Large intestine (tissue), 3 donors: ENCODE results near the gene DOHH. TPM values are rescaled to one million over a fixed set of nuclear protein-coding genes. Genes with fewer than 3 reads are reported as not detected.

Source experiments
- DNase-seq, 2 donors: peaks; one replicate each; pipeline versions ENCODE4 v3.0.0 to v3.0.0-alpha.2; 2013
- H3K27ac ChIP-seq: one replicate; pipeline ENCODE4 v1.5.1; 2013; ENCODE audit warnings: low read length
- H3K27me3 ChIP-seq: 2 replicates; pipeline ENCODE4 v1.6.1; 2013; ENCODE audit warnings: low read length; ENCODE audit not compliant: control insufficient read depth, insufficient read depth
- H3K36me3 ChIP-seq: 2 replicates; pipeline ENCODE4 v1.6.1; 2013; ENCODE audit warnings: low read length; ENCODE audit not compliant: control insufficient read depth, insufficient read depth
- H3K4me1 ChIP-seq: one replicate; pipeline ENCODE4 v1.6.1; 2013; ENCODE audit warnings: low read length; ENCODE audit not compliant: control insufficient read depth, insufficient read depth
- H3K4me3 ChIP-seq: one replicate; pipeline ENCODE4 v1.5.1; 2013; ENCODE audit warnings: low read length
- H3K9me3 ChIP-seq: one replicate; pipeline ENCODE4 v1.6.1; 2013; ENCODE audit warnings: mild to moderate bottlenecking, low read depth, low read length, moderate library complexity; ENCODE audit not compliant: control insufficient read depth
- WGBS: methylation state at CpG from one replicate; pipeline ENCODE4 v1.1.5; 2013; ENCODE audit warnings: low lambda C conversion rate; ENCODE audit not compliant: insufficient coverage; 5-methylcytosine and 5-hydroxymethylcytosine counted together
- polyA plus RNA-seq: library from polyadenylated mRNA; unstranded; fragments of 120-200 nt; gene quantifications from one replicate; pipeline ENCODE4 v1.2.1, GENCODE V29; 2013

The DOHH gene
- polyA plus RNA-seq, 1 donor, result 12.1 TPM

DNA sequence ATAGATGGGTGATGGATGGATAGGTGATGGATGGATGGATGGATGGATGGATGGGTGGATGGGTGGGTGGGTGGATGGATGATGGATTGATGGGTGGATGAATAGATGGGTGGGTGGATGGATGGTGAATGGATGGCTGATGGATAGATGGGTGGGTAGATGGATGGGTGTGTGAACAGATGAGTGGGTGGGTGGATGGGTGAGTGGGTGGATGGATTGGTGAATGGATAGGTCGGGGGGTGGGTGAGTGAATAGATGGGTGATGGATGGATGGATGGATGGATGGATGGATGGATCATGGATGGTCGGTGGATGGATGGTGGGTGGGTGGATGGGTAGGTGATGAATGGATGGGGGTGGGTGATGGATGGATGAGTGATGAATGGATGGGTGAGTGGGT lies 23.6 kb downstream of the DOHH start:
- H3K36me3 ChIP-seq, result peaks cover 31% of the 10 kb centered on the region
- DNase-seq, result no peak
- WGBS, result 100% methylated on average over 1 of the region's 2 CpGs
- H3K4me1 ChIP-seq, result peaks cover 53% of the 10 kb centered on the region
- no peak overlapping the region for H3K27ac ChIP-seq
- peaks cover 2% of the 10 kb centered on the region for H3K9me3 ChIP-seq
- H3K4me3 ChIP-seq, result no peak overlapping the region
- peaks cover 2% of the 10 kb centered on the region for H3K27me3 ChIP-seq

GRCh38 chr19:3475449-3475848 lies 25.0 kb downstream of the DOHH start:
- Histone ChIP-seq H3K36me3 (peaks cover 31% of the 10 kb centered on the region), H3K4me3 (no peak overlapping the region), H3K4me1 (peaks cover 40% of the 10 kb centered on the region), H3K27me3 (no peaks in the 10 kb centered on the region), H3K9me3 (peaks cover 2% of the 10 kb centered on the region), H3K27ac (peak overlapping the region; percentile 85)
- WGBS, result 91% methylated on average over 4 of the region's 4 CpGs
- no peak for DNase-seq

DNA sequence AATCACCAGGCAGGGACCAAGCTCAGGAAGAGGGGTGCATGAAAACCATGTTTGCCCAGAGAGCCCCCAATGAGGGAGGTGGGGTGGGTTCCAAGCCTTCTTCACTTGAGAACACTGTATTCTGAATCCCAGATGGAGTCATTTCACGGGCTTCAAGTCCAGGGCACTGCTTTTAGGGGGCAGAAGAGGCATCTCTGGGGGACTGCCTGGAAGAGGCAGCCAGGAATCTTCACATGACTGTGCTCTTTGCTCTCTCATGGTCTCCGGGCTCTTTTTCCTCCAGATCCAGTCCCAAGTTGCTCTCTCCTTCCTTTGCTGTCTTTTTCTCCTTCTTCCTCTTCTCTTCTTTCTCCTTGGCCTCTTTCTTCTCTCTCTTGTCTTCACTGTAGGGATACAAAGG lies 25.9 kb downstream of the DOHH start:
- no peak for DNase-seq
- H3K27me3 ChIP-seq, result no peaks in the 10 kb centered on the region
- H3K9me3 ChIP-seq, result peaks cover 2% of the 10 kb centered on the region
- H3K27ac ChIP-seq, result peak overlapping the region; percentile 85
- H3K4me3 ChIP-seq, result no peak overlapping the region
- H3K4me1 ChIP-seq, result peaks cover 40% of the 10 kb centered on the region
- no CpG with 5 or more reads among the region's 2 CpGs for WGBS
- peaks cover 31% of the 10 kb centered on the region for H3K36me3 ChIP-seq

DNA sequence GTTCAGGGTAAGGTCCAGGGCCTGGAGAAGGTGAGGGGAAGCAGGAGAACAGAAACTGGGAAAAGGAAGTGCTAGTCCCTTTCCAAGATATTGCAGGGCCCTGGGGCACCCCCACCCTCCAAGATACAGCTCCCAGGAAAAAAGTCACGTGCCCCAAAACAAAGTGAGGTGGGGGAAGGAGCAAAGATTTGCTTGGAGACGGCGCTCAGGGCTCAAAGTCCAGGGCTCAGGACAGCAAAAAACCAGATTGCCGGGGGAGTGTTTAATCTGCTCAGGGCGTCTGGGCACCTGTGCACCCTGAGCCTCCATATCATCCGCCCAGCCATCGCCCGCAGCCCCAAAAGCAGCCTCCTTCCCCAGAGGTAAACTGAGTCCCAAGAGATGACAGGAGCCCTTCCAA lies 26.5 kb downstream of the DOHH start:
- H3K4me1 ChIP-seq, result peaks cover 39% of the 10 kb centered on the region
- H3K36me3 ChIP-seq, result peaks cover 31% of the 10 kb centered on the region
- peak overlapping the region; percentile 85 for H3K27ac ChIP-seq
- no peak overlapping the region for H3K4me3 ChIP-seq
- WGBS, result no CpG with 5 or more reads among the region's 8 CpGs
- H3K27me3 ChIP-seq, result no peaks in the 10 kb centered on the region
- H3K9me3 ChIP-seq, result peaks cover 2% of the 10 kb centered on the region
- DNase-seq, result peak; percentile 91 to 98

DNA sequence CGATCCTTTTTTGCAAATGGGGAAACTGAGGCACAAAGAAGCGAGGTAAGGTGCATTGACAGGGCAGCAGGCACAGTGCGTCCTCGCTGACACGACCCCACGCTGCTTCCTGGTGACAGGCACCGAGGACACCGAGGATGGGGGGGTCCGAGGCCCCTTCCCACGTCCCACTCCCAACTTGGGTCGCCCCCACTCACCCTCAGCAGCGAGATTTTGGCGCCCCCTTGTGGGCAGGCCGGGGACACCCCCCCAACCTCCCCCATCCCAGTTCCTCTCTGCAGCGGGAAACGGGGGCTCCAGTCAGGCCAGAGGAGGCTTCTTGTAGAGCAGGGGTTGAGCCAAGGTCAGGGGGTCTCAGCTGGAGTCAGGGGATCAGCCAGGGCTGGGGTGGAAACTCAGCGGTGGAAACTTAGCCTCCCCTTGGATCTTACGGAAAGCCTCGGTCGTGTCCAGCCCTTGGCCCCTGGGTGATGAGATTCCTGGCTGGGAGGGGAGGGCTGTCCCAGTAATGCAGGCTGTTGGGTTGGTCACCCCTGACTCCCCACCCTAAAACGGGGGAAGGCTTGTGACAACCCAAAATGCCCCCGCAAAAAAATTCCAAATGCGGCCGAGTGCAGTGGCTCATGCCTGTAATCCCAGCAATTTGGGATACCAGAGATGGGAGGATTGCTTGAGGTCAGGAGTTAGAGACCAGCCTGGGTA lies 28.4 kb downstream of the DOHH start:
- DNase-seq, result no peak
- no CpG with 5 or more reads among the region's 24 CpGs for WGBS

DNA sequence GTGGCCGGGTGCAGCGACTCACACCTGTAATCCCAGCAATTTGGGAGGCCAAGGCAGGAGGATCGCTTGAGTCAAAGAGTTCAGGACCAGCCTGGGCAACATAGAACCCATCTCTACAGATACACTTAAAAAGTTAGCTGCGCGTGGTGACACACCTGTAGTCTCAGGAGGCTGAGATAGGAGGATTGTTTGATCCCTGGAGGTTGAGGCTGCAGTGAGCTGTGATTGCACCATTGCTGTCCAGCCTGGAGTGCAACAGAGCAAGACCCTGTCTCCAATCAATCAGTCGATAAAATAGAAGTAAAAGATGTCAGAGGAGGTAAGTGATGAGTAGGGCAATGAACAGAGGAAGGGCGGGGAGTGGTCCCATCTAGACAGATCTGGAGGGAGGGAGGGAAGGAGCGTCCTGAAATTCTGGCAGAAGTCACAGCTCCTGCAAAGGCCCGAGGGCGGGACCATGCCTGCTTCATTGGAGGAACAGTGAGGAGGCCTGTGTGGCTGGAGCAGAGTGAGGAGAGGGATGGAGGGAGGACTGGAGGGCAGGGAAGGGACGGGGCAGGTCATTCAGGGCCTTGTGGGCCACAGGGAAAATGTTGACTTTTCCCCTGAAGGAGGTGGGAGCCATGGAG lies 29.9 kb downstream of the DOHH start:
- Histone ChIP-seq H3K27ac (no peak overlapping the region), H3K9me3 (peaks cover 25% of the 10 kb centered on the region), H3K27me3 (peaks cover 3% of the 10 kb centered on the region), H3K4me1 (peaks cover 31% of the 10 kb centered on the region), H3K36me3 (peaks cover 17% of the 10 kb centered on the region), H3K4me3 (no peak overlapping the region)
- DNase-seq, result no peak
- 100% methylated on average over 2 of the region's 11 CpGs for WGBS

More for the DNA sequence above, 28.4 kb downstream of the DOHH start:
- Histone ChIP-seq H3K4me3 (no peak overlapping the region), H3K27ac (peak overlapping the region; percentile 85), H3K36me3 (peaks cover 27% of the 10 kb centered on the region), H3K27me3 (no peaks in the 10 kb centered on the region), H3K9me3 (peaks cover 11% of the 10 kb centered on the region), H3K4me1 (peaks cover 31% of the 10 kb centered on the region)

DNA sequence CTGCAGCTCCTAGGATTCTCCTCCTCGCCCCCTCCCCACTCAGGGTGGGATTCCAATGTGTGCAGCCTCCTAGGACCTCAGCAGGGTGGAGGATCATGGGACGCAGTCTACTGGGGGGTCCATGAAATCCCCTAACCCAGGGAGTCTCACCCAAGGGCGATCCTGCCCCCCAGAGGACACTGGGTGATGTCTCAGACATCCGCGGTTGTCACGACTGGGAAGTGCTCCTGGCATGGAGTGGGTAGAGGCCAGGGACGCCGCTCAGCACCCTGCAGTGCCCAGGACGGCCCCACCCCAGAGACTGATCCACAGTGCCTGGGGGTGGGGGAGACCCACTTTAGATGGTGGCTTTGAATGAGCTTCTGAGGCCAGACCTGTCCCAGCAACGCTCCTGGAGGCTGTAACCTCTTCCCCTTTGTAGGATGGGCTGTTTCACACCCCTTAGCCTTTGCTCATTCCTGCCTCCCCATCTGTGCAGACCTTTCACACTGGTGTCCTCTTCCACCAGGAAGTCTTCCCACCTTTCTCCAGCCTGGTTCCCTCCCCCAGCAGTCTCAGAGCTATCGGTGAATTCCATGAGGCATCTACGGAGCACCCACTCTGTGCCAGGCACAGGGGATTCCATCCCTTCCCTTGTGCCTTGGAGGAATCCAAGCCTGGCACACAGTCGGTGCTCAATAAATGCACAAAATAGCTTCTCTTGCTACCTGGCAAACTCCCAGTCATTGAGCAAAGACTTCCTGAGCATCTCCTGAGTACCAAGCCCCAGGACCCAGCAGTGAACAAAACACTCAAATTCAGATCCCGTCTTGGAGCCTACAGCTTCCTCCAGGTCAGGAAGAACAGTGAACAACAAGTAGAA lies 30.6 kb downstream of the DOHH start:
- H3K27me3 ChIP-seq, result peaks cover 9% of the 10 kb centered on the region
- DNase-seq, result no peak
- no peak overlapping the region for H3K27ac ChIP-seq
- no peak overlapping the region for H3K4me3 ChIP-seq
- H3K9me3 ChIP-seq, result peaks cover 28% of the 10 kb centered on the region
- peaks cover 25% of the 10 kb centered on the region for H3K4me1 ChIP-seq
- peaks cover 9% of the 10 kb centered on the region for H3K36me3 ChIP-seq
- no CpG with 5 or more reads among the region's 14 CpGs for WGBS

GRCh38 chr19:3468211-3468610 lies 32.3 kb downstream of the DOHH start:
- no CpG with 5 or more reads among the region's 3 CpGs for WGBS
- Histone ChIP-seq H3K27ac (no peak overlapping the region), H3K4me3 (no peak overlapping the region)

DNA sequence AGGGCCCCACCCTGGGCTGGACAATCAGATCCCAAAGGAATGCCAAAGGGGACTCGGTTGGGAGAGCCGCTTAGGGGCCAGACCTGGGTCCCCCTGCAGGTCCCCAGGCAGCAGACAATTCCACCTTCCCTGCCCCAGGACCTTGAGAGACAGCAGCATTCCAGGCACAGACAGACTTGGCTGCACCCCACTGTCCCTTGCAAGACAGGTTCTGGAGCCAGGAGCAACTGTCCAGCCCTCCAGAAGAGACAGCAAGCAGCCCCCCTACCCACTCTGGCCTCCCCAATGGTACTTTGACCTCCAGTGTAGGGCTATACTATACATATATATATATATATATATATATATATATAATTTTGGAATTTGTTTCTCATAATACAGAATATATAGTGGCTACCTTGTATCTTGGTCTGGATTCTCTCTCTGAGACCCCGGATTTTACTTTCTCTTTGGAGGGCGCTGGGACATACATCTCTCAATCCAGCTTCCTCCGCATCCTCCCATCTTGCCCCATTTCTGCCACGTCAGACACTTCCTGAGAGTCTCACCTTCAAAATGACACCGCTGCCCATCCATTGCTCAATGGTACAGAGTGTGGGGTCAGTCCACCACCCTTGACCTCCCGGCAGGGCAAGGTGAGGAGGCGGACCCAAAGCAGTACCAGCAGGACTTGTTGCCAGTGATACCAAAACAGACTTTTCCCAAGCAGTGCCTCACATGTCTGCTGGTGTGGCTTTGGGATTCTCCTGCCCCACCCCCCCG lies 32.9 kb downstream of the DOHH start:
- H3K36me3 ChIP-seq, result peaks cover 2% of the 10 kb centered on the region
- peaks cover 8% of the 10 kb centered on the region for H3K4me1 ChIP-seq
- no peak for DNase-seq
- H3K9me3 ChIP-seq, result peaks cover 31% of the 10 kb centered on the region
- H3K27me3 ChIP-seq, result peaks cover 18% of the 10 kb centered on the region
- H3K4me3 ChIP-seq, result no peak overlapping the region
- WGBS, result no CpG with 5 or more reads among the region's 10 CpGs
- H3K27ac ChIP-seq, result no peak overlapping the region

More at GRCh38 chr19:3468211-3468610, 32.3 kb downstream of the DOHH start:
- Histone ChIP-seq H3K4me1 (peaks cover 14% of the 10 kb centered on the region), H3K36me3 (peaks cover 3% of the 10 kb centered on the region), H3K9me3 (peaks cover 31% of the 10 kb centered on the region), H3K27me3 (peaks cover 18% of the 10 kb centered on the region)
- DNase-seq, result no peak

- Histone ChIP-seq H3K4me1 (peaks cover 2% of the 10 kb centered on the region), H3K27me3 (peaks cover 18% of the 10 kb centered on the region), H3K9me3 (peaks cover 31% of the 10 kb centered on the region), H3K4me3 (no peak overlapping the region), H3K36me3 (no peaks in the 10 kb centered on the region), H3K27ac (no peak overlapping the region)
- DNase-seq, result no peak
- no CpG with 5 or more reads among the region's 9 CpGs for WGBS
These were observed 33.8 kb downstream of the DOHH start for GRCh38 chr19:3466635-3467034.
